Glutamatergic neuron (in vitro differentiated cells): ENCODE measurements around the gene ANKRD12. TPM values are rescaled to one million over a fixed set of nuclear protein-coding genes. Genes with fewer than 3 reads are reported as not detected.

Experiments used
- DNase-seq: peaks from one replicate; pipeline ENCODE4 v3.0.0; 2022
- H3K27ac Mint-ChIP-seq: one replicate; pipeline ENCODE4 v1.8.0; 2020; ENCODE audit warnings: mild to moderate bottlenecking, mixed read lengths, inconsistent platforms; ENCODE audit not compliant: unreplicated experiment
- H3K27me3 Mint-ChIP-seq: one replicate; pipeline ENCODE4 v1.8.0; 2020; ENCODE audit warnings: mild to moderate bottlenecking, moderate library complexity, mixed read lengths, inconsistent platforms; ENCODE audit not compliant: unreplicated experiment
- H3K36me3 Mint-ChIP-seq: one replicate; pipeline ENCODE4 v1.8.0; 2020; ENCODE audit warnings: mild to moderate bottlenecking, mixed read lengths, inconsistent platforms; ENCODE audit not compliant: unreplicated experiment
- H3K4me1 Mint-ChIP-seq: one replicate; pipeline ENCODE4 v1.8.0; 2020; ENCODE audit warnings: mild to moderate bottlenecking, low read depth, mixed read lengths, inconsistent platforms; ENCODE audit not compliant: unreplicated experiment
- H3K4me3 Mint-ChIP-seq: one replicate; pipeline ENCODE4 v1.8.0; 2020; ENCODE audit warnings: mild to moderate bottlenecking, mixed read lengths, inconsistent platforms; ENCODE audit not compliant: unreplicated experiment
- H3K9me3 Mint-ChIP-seq: one replicate; pipeline ENCODE4 v1.8.0; 2020; ENCODE audit warnings: mild to moderate bottlenecking, moderate library complexity, mixed read lengths, inconsistent platforms; ENCODE audit not compliant: unreplicated experiment
- total RNA-seq: library from RNA; stranded (reverse); fragmentation: NEBNext Ultra II Directional; extraction: Animal tissue kit (Norgen Biotek cat#: 25700); gene quantifications from one replicate; pipeline ENCODE4 v1.2.1, GENCODE V29; 2021; ENCODE audit not compliant: unreplicated experiment
- TF ChIP-seq, protein P1 (sequence below): fragments of 200-600 bp; sonication (generic); IDR thresholded peaks from one replicate; pipeline ENCODE4 v1.5.0; 2021; ENCODE audit not compliant: partially characterized antibody, unreplicated experiment

ANKRD12 gene
- total RNA-seq, 1 donor from 2014 or later: 41.6 TPM

DNA sequence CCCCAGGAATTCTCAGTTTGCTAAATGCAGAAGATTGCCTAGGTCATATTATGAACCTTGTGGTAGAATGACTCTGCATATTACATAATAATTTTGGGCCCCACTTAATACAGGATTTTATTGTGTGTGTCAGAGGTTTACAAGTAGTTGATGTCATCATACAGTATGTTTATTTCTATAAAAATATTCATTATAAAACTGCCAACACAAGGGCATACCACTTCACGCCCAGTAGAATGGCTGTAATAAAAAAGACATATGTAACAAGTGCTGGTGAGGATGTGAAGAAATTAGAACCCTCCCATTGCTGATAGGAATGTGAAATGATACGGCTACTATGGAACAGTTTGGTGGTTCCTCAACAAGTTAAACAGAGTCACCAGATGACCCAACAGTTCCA lies 136.6 kb downstream of the ANKRD12 start:
- Mint-ChIP-seq H3K9me3 (peaks cover 1% of the 10 kb centered on the region), H3K4me3 (no peak overlapping the region), H3K4me1 (no peaks in the 10 kb centered on the region), H3K36me3 (peaks cover 4% of the 10 kb centered on the region), H3K27me3 (no peaks in the 10 kb centered on the region), H3K27ac (no peak overlapping the region)
- DNase-seq: no peak
- TF ChIP-seq, protein P1, sequence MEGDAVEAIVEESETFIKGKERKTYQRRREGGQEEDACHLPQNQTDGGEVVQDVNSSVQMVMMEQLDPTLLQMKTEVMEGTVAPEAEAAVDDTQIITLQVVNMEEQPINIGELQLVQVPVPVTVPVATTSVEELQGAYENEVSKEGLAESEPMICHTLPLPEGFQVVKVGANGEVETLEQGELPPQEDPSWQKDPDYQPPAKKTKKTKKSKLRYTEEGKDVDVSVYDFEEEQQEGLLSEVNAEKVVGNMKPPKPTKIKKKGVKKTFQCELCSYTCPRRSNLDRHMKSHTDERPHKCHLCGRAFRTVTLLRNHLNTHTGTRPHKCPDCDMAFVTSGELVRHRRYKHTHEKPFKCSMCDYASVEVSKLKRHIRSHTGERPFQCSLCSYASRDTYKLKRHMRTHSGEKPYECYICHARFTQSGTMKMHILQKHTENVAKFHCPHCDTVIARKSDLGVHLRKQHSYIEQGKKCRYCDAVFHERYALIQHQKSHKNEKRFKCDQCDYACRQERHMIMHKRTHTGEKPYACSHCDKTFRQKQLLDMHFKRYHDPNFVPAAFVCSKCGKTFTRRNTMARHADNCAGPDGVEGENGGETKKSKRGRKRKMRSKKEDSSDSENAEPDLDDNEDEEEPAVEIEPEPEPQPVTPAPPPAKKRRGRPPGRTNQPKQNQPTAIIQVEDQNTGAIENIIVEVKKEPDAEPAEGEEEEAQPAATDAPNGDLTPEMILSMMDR: no peak

GRCh38 chr18:9275890-9276289 lies 139.3 kb downstream of the ANKRD12 start:
- TF ChIP-seq, protein P1: no peak
- Mint-ChIP-seq H3K27me3 (peaks cover 2% of the 10 kb centered on the region), H3K9me3 (peaks cover 2% of the 10 kb centered on the region), H3K27ac (no peak overlapping the region), H3K4me3 (no peak overlapping the region), H3K4me1 (no peaks in the 10 kb centered on the region), H3K36me3 (peaks cover under 1% of the 10 kb centered on the region)
- no peak for DNase-seq

- Mint-ChIP-seq H3K27ac (no peak overlapping the region), H3K4me3 (no peak overlapping the region), H3K27me3 (peaks cover 2% of the 10 kb centered on the region), H3K4me1 (no peaks in the 10 kb centered on the region), H3K36me3 (no peaks in the 10 kb centered on the region), H3K9me3 (peaks cover 2% of the 10 kb centered on the region)
- no peak for DNase-seq
- TF ChIP-seq, protein P1: no peak
Measured at GRCh38 chr18:9278028-9278427, 141.4 kb downstream of the ANKRD12 start.

GRCh38 chr18:9280849-9281248 lies 144.3 kb downstream of the ANKRD12 start:
- H3K27ac Mint-ChIP-seq: no peak overlapping the region
- no peaks in the 10 kb centered on the region for H3K36me3 Mint-ChIP-seq
- no peaks in the 10 kb centered on the region for H3K4me1 Mint-ChIP-seq
- no peak for DNase-seq
- TF ChIP-seq, protein P1: no peak
- H3K4me3 Mint-ChIP-seq: no peak overlapping the region
- H3K9me3 Mint-ChIP-seq: peaks cover 2% of the 10 kb centered on the region
- peaks cover 2% of the 10 kb centered on the region for H3K27me3 Mint-ChIP-seq

DNA sequence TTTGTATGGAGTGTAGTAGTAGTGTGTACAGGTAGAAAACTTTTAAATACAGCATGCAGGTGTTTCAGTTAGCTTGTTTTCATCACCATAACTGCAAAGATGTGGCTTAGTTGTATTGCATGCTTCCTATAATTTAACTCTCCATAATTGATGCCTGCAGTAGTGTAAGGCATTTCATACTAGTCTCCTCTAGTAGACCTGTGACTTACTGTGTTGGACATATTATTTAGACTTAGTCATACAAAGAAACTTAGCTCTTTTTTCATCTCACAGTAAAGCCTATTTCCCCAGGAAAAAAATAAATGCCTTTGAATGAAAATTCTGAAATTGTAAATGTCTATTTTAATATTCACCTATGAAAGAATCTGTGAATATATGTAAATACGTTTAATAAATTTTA lies 145.2 kb downstream of the ANKRD12 start:
- no peak overlapping the region for H3K27ac Mint-ChIP-seq
- no peaks in the 10 kb centered on the region for H3K4me1 Mint-ChIP-seq
- DNase-seq: no peak
- H3K36me3 Mint-ChIP-seq: no peaks in the 10 kb centered on the region
- peaks cover 2% of the 10 kb centered on the region for H3K9me3 Mint-ChIP-seq
- H3K27me3 Mint-ChIP-seq: peaks cover 2% of the 10 kb centered on the region
- H3K4me3 Mint-ChIP-seq: no peak overlapping the region
- TF ChIP-seq, protein P1: no peak
